ENCODE measurements around the gene WDR37.
A peak's percentile ranks its signal among the peaks of the same experiment; 100 is the strongest.

Gene WDR37

GRCh38 chr10:1134156-1134555 is 78.0 kb downstream of the WDR37 start:
- Mint-ChIP-seq H3K4me3 (no peak overlapping the region), H3K27me3 (no peaks in the 10 kb centered on the region), H3K9me3 (no peaks in the 10 kb centered on the region), H3K36me3 (peaks cover 14% of the 10 kb centered on the region), H3K27ac (no peak overlapping the region), H3K4me1 (peaks cover 12% of the 10 kb centered on the region)

DNA sequence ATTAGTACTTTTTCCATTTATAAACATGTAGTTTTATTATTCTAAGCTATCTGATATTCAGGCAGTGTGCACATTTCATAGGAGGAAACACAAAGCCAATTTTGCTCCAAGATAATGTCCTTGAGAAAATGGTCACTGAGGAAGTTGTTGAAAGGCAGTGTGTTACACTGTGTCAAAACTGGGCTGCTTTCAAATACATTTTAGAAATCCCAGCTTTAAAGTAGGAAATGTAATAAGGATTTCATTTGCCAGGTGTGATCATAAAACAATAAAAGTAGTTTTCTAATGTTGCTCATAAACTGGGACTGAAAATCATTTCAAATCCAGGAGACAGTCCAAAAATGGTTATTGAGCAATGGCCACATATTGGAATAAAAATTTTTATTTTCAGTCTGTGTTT is 80.1 kb downstream of the WDR37 start:
- peaks cover 7% of the 10 kb centered on the region for H3K36me3 Mint-ChIP-seq
- peaks cover 5% of the 10 kb centered on the region for H3K9me3 Mint-ChIP-seq
- H3K4me3 Mint-ChIP-seq, result no peak overlapping the region
- peaks cover 12% of the 10 kb centered on the region for H3K4me1 Mint-ChIP-seq
- H3K27ac Mint-ChIP-seq, result no peak overlapping the region
- H3K27me3 Mint-ChIP-seq, result peaks cover 2% of the 10 kb centered on the region

GRCh38 chr10:1137499-1138163 is 81.4 kb downstream of the WDR37 start:
- H3K27me3 Mint-ChIP-seq, result peaks cover 4% of the 10 kb centered on the region
- H3K27ac Mint-ChIP-seq, result no peak overlapping the region
- H3K4me3 Mint-ChIP-seq, result no peak overlapping the region
- peaks cover 12% of the 10 kb centered on the region for H3K4me1 Mint-ChIP-seq
- H3K36me3 Mint-ChIP-seq, result peaks cover 3% of the 10 kb centered on the region
- peaks cover 5% of the 10 kb centered on the region for H3K9me3 Mint-ChIP-seq

DNA sequence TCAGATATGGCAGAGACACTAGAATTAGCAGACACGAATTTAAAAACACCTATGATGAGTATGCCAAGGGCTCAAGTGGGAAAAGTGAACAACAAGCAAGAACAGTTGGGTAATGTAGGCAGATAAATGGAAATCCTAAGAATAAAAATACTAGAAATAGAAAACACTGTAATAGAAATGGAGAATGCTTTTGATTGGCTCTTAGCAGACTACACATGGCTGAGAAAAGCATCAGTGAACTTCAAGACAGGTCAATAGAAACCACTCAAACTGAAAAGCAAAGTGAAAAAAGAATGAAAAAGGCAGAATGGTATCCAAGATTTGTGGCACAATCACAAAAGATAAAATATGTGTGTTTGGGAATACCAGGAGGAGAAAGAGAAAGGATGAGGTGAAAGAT is 82.3 kb downstream of the WDR37 start:
- Mint-ChIP-seq H3K4me1 (peaks cover 9% of the 10 kb centered on the region), H3K4me3 (no peak overlapping the region)

GRCh38 chr10:1141261-1141660 is 85.1 kb downstream of the WDR37 start:
- Mint-ChIP-seq H3K27me3 (peaks cover 4% of the 10 kb centered on the region), H3K27ac (no peak overlapping the region), H3K4me1 (no peaks in the 10 kb centered on the region), H3K4me3 (no peak overlapping the region), H3K36me3 (peaks cover 7% of the 10 kb centered on the region), H3K9me3 (peaks cover 10% of the 10 kb centered on the region)

More for the DNA sequence above, 82.3 kb downstream of the WDR37 start:
- H3K36me3 Mint-ChIP-seq, result peaks cover 3% of the 10 kb centered on the region
- no peak overlapping the region for H3K27ac Mint-ChIP-seq
- H3K9me3 Mint-ChIP-seq, result peaks cover 5% of the 10 kb centered on the region
- peaks cover 4% of the 10 kb centered on the region for H3K27me3 Mint-ChIP-seq

DNA sequence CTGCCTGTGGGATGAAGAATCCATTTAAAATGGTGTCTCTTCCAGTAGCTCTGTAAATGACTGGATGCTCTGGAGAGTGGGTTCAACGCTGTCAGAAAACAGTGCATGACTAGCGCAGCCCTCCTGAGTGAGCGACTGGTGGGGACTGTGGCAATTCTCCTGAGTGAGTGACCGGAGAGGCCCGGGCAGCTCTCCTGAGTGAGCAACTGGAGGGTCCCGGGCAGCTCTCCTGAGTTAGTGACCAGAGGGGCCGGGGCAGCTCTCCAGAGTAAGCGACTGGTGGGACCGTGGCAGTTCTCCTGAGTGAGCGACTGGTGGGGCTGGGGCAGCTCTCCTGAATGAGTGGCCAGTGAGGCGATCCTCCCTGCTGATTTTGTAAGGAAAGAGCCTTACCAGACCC is 85.5 kb downstream of the WDR37 start:
- H3K4me3 Mint-ChIP-seq, result no peak overlapping the region
- no peak overlapping the region for H3K27ac Mint-ChIP-seq
- H3K9me3 Mint-ChIP-seq, result peaks cover 10% of the 10 kb centered on the region
- no peaks in the 10 kb centered on the region for H3K4me1 Mint-ChIP-seq
- peaks cover 8% of the 10 kb centered on the region for H3K36me3 Mint-ChIP-seq
- H3K27me3 Mint-ChIP-seq, result peaks cover 4% of the 10 kb centered on the region

DNA sequence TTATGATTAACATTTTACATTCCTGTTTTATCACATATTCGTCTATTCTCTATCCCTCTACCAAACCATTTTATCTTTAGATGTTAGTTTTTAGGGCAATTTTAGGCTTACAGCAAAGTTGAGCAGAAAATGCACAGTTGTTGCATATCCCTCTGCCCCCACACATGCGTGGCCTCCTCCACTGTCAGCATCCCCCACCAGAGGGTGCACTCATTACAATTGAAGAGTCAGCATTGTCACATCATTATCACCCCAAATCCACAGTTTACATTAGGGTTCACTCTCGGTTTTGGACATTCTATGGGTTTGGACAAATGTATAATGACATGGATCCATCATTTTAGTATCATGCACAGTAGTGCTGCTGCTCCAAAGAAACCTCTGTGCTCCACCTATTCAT is 86.4 kb downstream of the WDR37 start:
- H3K4me3 Mint-ChIP-seq, result no peak overlapping the region
- H3K9me3 Mint-ChIP-seq, result peaks cover 10% of the 10 kb centered on the region
- peaks cover 12% of the 10 kb centered on the region for H3K36me3 Mint-ChIP-seq
- H3K4me1 Mint-ChIP-seq, result no peaks in the 10 kb centered on the region
- no peak overlapping the region for H3K27ac Mint-ChIP-seq
- H3K27me3 Mint-ChIP-seq, result peaks cover 4% of the 10 kb centered on the region

DNA sequence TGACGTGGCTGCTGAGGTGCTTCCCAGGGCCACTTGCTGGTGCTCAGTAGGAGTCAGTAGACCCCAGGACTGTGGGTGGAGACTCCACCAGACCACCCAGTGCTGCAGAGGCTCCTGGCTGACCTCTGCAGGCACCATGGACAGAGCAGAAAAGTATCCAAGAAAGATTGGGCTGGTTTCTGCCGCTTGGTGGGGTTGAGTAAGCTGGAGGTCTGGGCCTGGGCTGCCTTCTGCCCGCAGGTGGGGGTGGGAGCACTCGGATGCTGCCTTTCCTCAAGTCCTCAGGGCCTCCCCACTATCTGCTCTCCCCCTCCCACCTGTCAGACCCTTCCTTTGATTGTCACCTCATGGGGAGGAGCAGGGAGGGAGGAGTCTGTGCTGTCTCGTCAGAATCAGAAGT is 91.6 kb downstream of the WDR37 start:
- H3K27ac Mint-ChIP-seq, result no peak overlapping the region
- H3K9me3 Mint-ChIP-seq, result peaks cover 5% of the 10 kb centered on the region
- no peak overlapping the region for H3K4me3 Mint-ChIP-seq
- peaks cover 9% of the 10 kb centered on the region for H3K36me3 Mint-ChIP-seq
- H3K27me3 Mint-ChIP-seq, result no peaks in the 10 kb centered on the region
- peaks cover 7% of the 10 kb centered on the region for H3K4me1 Mint-ChIP-seq

DNA sequence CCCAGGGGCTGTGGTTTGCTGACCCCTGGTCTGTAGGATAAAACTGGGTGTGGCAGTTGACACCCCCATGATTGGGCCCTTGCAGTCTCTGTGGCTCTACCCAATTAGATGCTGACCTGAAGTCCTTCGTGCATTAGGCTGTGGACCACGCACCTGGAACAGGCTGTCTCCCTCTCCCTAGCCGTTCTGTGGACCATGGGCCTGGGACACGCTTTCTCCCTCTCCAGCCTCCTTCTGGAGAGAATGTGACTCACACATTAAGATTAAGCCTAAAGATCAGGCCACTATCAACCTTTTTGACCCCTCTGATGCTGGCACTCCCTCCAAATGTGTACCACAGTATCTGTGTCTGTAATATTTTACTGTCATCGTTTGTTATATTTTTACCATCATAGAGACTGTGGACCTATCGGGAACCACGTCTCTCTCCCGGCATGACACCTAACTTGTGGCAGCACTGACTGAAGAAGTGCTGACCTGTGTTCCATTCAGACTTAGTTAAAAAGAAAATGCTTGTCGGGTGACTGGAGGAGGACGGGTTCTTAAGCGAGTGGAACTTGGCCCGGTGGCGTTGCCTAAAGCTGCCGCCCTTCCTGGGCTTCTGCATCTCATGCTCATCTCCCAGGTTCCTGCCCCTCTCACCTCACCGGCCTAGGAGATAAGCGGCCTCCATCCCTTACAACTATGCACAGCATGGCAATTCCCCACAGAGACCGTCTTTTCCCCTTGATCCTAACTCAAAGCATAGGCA is 92.8 kb downstream of the WDR37 start:
- peaks cover 9% of the 10 kb centered on the region for H3K36me3 Mint-ChIP-seq
- peaks cover 5% of the 10 kb centered on the region for H3K9me3 Mint-ChIP-seq
- no peaks in the 10 kb centered on the region for H3K27me3 Mint-ChIP-seq
- H3K4me1 Mint-ChIP-seq, result peaks cover 7% of the 10 kb centered on the region
- H3K4me3 Mint-ChIP-seq, result no peak overlapping the region
- no peak overlapping the region for H3K27ac Mint-ChIP-seq

DNA sequence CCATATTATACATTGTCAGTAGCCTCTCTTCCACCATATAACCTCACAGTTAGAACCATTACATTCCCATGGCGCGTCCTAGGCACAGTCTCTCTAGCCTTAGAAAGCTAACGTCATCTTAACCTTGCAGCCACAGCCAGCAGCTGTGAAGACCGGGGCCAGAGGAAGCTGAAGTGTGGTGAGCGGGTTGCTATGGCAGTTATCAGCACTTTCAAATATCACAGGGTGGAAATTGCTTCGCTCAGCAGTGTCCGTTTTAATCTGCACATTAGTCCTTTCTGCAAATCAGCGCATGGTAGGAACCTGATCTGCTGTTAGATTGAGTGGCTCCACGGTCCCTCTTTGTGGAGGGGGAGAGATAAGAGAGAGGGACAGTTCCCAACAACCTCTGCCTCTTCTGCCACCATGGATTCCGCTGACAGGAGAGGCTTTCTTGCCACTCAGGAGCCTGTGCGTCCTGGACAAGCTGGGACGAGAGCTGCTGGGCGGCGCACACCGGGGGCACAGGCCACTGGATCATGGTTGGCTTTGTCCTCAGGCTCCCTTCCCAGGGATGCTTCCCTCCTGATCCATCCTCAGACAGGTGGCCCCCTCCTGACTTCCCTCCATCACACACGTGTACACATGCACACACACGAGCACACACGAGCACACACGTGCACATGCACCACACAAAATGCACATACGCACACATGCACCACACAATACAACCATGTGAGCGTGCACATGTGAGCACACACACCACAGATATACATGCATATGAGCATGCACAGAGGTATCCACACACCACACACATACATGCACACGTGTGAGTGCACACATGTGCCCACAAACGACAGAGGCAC is 93.8 kb downstream of the WDR37 start:
- Mint-ChIP-seq H3K36me3 (peaks cover 7% of the 10 kb centered on the region), H3K4me1 (peaks cover 7% of the 10 kb centered on the region), H3K27ac (no peak overlapping the region), H3K9me3 (peaks cover 5% of the 10 kb centered on the region), H3K27me3 (no peaks in the 10 kb centered on the region), H3K4me3 (no peak overlapping the region)

GRCh38 chr10:1150638-1150955 is 94.4 kb downstream of the WDR37 start:
- no peak overlapping the region for H3K4me3 Mint-ChIP-seq
- no peaks in the 10 kb centered on the region for H3K27me3 Mint-ChIP-seq
- H3K9me3 Mint-ChIP-seq, result peaks cover 5% of the 10 kb centered on the region
- H3K27ac Mint-ChIP-seq, result peak overlapping the region; percentile 12
- peaks cover 7% of the 10 kb centered on the region for H3K4me1 Mint-ChIP-seq
- H3K36me3 Mint-ChIP-seq, result peaks cover 7% of the 10 kb centered on the region

- peaks cover 7% of the 10 kb centered on the region for H3K4me1 Mint-ChIP-seq
- no peak overlapping the region for H3K4me3 Mint-ChIP-seq
- H3K9me3 Mint-ChIP-seq, result no peaks in the 10 kb centered on the region
- no peak overlapping the region for H3K27ac Mint-ChIP-seq
- no peaks in the 10 kb centered on the region for H3K27me3 Mint-ChIP-seq
- H3K36me3 Mint-ChIP-seq, result peaks cover 5% of the 10 kb centered on the region
These were observed 95.2 kb downstream of the WDR37 start for GRCh38 chr10:1151076-1152033.

- H3K27me3 Mint-ChIP-seq, result peaks cover 1% of the 10 kb centered on the region
- no peaks in the 10 kb centered on the region for H3K36me3 Mint-ChIP-seq
- no peak overlapping the region for H3K27ac Mint-ChIP-seq
- H3K4me3 Mint-ChIP-seq, result no peak overlapping the region
- H3K4me1 Mint-ChIP-seq, result peaks cover 7% of the 10 kb centered on the region
- no peaks in the 10 kb centered on the region for H3K9me3 Mint-ChIP-seq
These were observed 96.4 kb downstream of the WDR37 start for GRCh38 chr10:1152386-1153250.

- Mint-ChIP-seq H3K9me3 (no peaks in the 10 kb centered on the region), H3K27ac (no peak overlapping the region), H3K4me1 (peaks cover 7% of the 10 kb centered on the region), H3K4me3 (no peak overlapping the region), H3K36me3 (no peaks in the 10 kb centered on the region), H3K27me3 (peaks cover 1% of the 10 kb centered on the region)
These were observed 97.1 kb downstream of the WDR37 start for GRCh38 chr10:1153251-1153763.

All from activated naive CD4-positive, alpha-beta T cell treated with anti-CD3 and anti-CD28 coated beads, Interleukin-2, amount 50 U/mL, for 24 hours (primary cell).